Heart right ventricle (tissue), 16 donors: ENCODE results near the gene TLR1. TPM values are rescaled to one million over a fixed set of nuclear protein-coding genes. Genes with fewer than 3 reads are reported as not detected.
"Not testable (repeated sequence)": the region's sequence is repeated elsewhere in the genome, so short reads cannot be mapped to it uniquely, and the experiment has no call there.

Experiments
- ATAC-seq, 8 donors: fragments of 200-7000 bp; cut with Tn5 transposase; one replicate each; pipeline ENCODE4 v1.9.1; 2020; ENCODE audit warnings: mild to moderate bottlenecking in 8 of 8, moderate library complexity in 8 of 8, moderate number of reproducible peaks in 1 of 8
- DNase-seq, 2 donors: peaks; one replicate each; pipeline ENCODE4 v3.0.0-alpha.2; 2020
- H3K27ac ChIP-seq, 10 donors: fragments of 200-600 bp; sonication (generic) in 2 of 10; one replicate each; pipeline versions ENCODE4 v1.5.0 to v1.8.0; 2020 to 2022; ENCODE audit warnings: mild to moderate bottlenecking in 3 of 10
- H3K27me3 ChIP-seq, 7 donors: fragments of 200-600 bp; one replicate each; pipeline ENCODE4 v1.8.0; 2021 to 2022; ENCODE audit warnings: mild to moderate bottlenecking in 2 of 7
- H3K36me3 ChIP-seq, 9 donors: fragments of 200-600 bp; sonication (generic) in 1 of 9; one replicate each; pipeline versions ENCODE4 v1.5.0 to v1.8.0; 2020 to 2022; ENCODE audit warnings: mild to moderate bottlenecking in 2 of 9
- H3K4me1 ChIP-seq, 9 donors: fragments of 200-600 bp; sonication (generic) in 1 of 9; one replicate each; pipeline versions ENCODE4 v1.5.0 to v1.8.0; 2020 to 2022; ENCODE audit warnings: mild to moderate bottlenecking in 4 of 9
- H3K4me3 ChIP-seq, 10 donors: fragments of 200-600 bp; sonication (generic) in 2 of 10; one replicate each; pipeline versions ENCODE4 v1.5.0 to v1.8.0; 2020 to 2022; ENCODE audit warnings: mild to moderate bottlenecking in 7 of 10, moderate library complexity in 2 of 10
- H3K9me3 ChIP-seq, 11 donors: fragments of 200-600 bp in 10 of 11; sonication (generic) in 2 of 11; one replicate each; pipeline versions ENCODE4 v1.5.0 to v1.8.0; 2013 to 2022; ENCODE audit warnings: mild to moderate bottlenecking in 2 of 11, control low read depth in 1 of 11, moderate library complexity in 1 of 11
- WGBS, 2 donors: extraction: QIAGEN DNeasy Blood & Tissue Kit; methylation state at CpG; one replicate each; pipeline ENCODE4 v1.1.7; 2013; ENCODE audit warnings: inconsistent platforms in 1 of 2; 5-methylcytosine and 5-hydroxymethylcytosine counted together
- intact Hi-C, 10 donors: fragments of 100-400 bp; cut with DNase I; formaldehyde crosslinking; loops; one replicate each; pipeline versions ENCODE4 v1.11.1 to v1.14.2; 2022
- polyA plus RNA-seq, 2 donors: library from polyadenylated mRNA; stranded (reverse); fragments of 200-250 nt; gene quantifications; one replicate each; pipeline ENCODE4 v1.2.3, GENCODE V29; 2013
- total RNA-seq, 10 donors: library from RNA; stranded (reverse); fragmentation: NEBNext Ultra II Directional in 3 of 10; extraction: Animal tissue kit (Norgen Biotek cat#: 25700) in 3 of 10; gene quantifications; one replicate each; pipeline versions ENCODE4 v1.2.1 to v1.2.4, GENCODE V29; 2021 to 2023
- TF ChIP-seq, protein P1 (sequence below), 9 donors: fragments of 200-600 bp; sonication (generic) in 2 of 9; IDR thresholded peaks; one replicate each; pipeline versions ENCODE4 v1.5.0 to v1.8.0; 2021 to 2022; ENCODE audit warnings: antibody characterized with exemption in 9 of 9, mild to moderate bottlenecking in 5 of 9, moderate library complexity in 1 of 9
- donor health status: Arrhythmogenic right ventricular cardiomyopathy.
- donor health status: ischemic (EF 13 %, LVEDD 7.1; RV severe dilation, severe dysfunction).
- donor health status: healthy with polysubstance abuse.
- donor health status: DM: no; HTN: yes; CAD: no.
- donor health status: DM: no; HTN: no; CAD: no.
- donor health status: ischemic (EF 25% LVEDD 6.9; RV normal size, moderate dysfunction).
- donor health status: ischemic (EF 25% LVEDD 5.7; RV mildly dilated, moderate dysfunction).
- donor health status: healthy.
- donor health status: DM: yes; HTN: yes; CAD: no.
- donor health status: Ischemic cardiomyopathy.
- donor health status: ischemic (EF 35%, LVEDD 5.7; RV mildly dilated, moderate dysfunction).
- donor health status: nonischemic (EF 11% LVEDD 7.7; RV severe dilation, severe dysfunction).
- donor health status: DM: yes; HTN: yes; CAD: no.
- donor health status: PGD.
- donor health status: ischemic (EF 29% LVEDD 5.4; RV normal size, mild dysfunction).
- donor health status: nonischemic (EF 23%, LVEDD 6.1; RV moderate dilation, normal function).

TLR1 gene
- total and polyA plus RNA-seq, 12 donors = 0.49 to 14.0 (median 2.8) TPM

DNA sequence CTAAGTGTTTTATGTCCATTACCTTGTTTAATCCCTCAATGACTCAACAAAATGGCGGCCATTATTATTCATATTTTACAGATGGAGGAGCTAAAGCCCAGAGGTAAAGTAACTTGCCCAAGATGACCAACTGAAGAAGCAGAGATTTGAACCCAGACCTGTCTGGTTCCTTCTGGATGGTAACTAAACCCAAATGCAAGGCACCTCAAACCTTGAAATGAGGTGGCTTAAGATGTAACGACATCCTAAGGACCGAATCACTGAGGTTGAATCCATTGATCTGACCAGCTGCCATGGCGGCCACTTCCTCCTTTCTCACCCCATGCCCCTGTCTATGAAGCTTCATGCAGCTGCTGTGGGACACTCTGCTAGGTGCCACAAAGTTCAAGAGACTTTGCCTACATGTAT is 22.7 kb downstream of the TLR1 start:
- Histone ChIP-seq H3K27ac (no peak overlapping the region), H3K4me3 (no peak overlapping the region), H3K4me1 (peaks cover 0 to 28% (median 0%) of the 10 kb centered on the region in 9 donors), H3K9me3 (no peaks in the 10 kb centered on the region), H3K36me3 (no peaks in the 10 kb centered on the region), H3K27me3 (no peaks in the 10 kb centered on the region)
- TF ChIP-seq, protein P1, sequence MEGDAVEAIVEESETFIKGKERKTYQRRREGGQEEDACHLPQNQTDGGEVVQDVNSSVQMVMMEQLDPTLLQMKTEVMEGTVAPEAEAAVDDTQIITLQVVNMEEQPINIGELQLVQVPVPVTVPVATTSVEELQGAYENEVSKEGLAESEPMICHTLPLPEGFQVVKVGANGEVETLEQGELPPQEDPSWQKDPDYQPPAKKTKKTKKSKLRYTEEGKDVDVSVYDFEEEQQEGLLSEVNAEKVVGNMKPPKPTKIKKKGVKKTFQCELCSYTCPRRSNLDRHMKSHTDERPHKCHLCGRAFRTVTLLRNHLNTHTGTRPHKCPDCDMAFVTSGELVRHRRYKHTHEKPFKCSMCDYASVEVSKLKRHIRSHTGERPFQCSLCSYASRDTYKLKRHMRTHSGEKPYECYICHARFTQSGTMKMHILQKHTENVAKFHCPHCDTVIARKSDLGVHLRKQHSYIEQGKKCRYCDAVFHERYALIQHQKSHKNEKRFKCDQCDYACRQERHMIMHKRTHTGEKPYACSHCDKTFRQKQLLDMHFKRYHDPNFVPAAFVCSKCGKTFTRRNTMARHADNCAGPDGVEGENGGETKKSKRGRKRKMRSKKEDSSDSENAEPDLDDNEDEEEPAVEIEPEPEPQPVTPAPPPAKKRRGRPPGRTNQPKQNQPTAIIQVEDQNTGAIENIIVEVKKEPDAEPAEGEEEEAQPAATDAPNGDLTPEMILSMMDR (IDR thresholded peaks at IDR 0.05) = no peak
- ATAC-seq (no peak), DNase-seq (no peak)
- intact Hi-C loops = loop anchor here in 3 of 10 donors (2.0 to 10.0 kb wide), 3 partner anchors 23 to 717 kb away; no protein-coding TSS in a partner anchor
- 95% methylated on average over 4 of the region's 4 CpGs for WGBS, 2 donors

DNA sequence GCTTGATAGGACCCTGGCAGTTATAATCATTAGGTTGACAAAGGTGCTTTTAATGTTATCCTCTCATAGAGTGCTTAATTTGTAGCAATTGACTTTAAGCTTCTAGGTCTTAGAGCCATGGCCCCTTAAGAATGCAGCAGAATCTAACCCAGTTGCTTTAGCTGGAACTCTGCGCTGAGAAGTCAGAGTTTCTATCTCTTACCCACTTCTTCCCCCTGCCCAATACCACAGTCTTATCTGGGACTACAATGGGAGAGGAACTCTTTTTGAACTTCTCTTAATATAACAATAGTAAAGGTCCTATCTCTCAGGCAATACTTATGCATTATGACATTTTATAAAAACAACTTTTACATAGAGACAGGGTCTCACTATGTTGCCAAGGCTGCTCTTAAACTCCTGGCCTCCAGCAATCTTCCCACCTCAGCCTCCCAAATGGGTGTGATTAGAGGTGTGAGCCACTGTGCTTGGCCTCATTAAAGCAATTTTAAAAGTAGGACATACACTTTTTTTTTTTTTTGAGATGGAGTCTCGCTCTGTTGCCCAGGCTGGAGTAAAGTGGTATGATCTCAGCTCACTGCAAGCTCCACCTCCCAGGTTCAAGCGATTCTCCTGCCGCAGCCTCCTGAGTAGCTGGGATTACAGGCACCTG is 23.6 kb downstream of the TLR1 start:
- no peak overlapping the region for H3K4me3 ChIP-seq
- WGBS, 2 donors = 92 to 94% methylated on average over 4 of the region's 4 CpGs
- DNase-seq = no peak
- H3K27me3 ChIP-seq = no peaks in the 10 kb centered on the region
- TF ChIP-seq, protein P1 (IDR thresholded peaks at IDR 0.05) = no peak
- no peaks in the 10 kb centered on the region for H3K36me3 ChIP-seq
- peaks cover 0 to 20% (median 0%) of the 10 kb centered on the region in 9 donors for H3K4me1 ChIP-seq
- intact Hi-C loops = loop anchor here in 2 of 10 donors (5.0 to 10.0 kb wide), 2 partner anchors 604 to 716 kb away; no protein-coding TSS in a partner anchor
- H3K27ac ChIP-seq = no peak overlapping the region
- H3K9me3 ChIP-seq = no peaks in the 10 kb centered on the region
- ATAC-seq = no peak

DNA sequence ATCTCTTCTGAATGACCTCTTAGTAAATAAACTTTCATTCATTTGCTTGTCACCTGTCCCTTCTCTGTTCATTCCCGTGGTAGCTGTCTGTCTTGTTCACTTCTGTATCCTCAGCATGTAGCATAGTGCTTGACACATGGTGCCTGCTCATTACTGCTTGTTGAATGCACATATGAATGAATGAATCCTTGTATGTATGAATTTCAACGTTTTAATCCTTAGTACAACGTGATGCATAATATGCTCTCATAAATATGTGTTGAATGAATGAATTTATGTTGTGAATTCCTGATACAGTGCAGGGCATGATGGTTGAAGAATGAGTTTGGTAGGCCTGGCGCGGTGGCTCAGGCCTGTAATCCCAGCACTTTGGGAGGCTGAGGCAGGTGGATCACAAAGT is 24.8 kb downstream of the TLR1 start:
- H3K27ac ChIP-seq = no peak overlapping the region
- TF ChIP-seq, protein P1 (IDR thresholded peaks at IDR 0.05) = no peak
- DNase-seq (no peak), ATAC-seq (no peak)
- intact Hi-C loops = loop anchor here in 2 of 10 donors (5.0 to 10.0 kb wide), 2 partner anchors 602 to 715 kb away; no protein-coding TSS in a partner anchor
- H3K4me1 ChIP-seq = peaks cover 0 to 12% (median 0%) of the 10 kb centered on the region in 9 donors
- H3K27me3 ChIP-seq = no peaks in the 10 kb centered on the region
- no peaks in the 10 kb centered on the region for H3K36me3 ChIP-seq
- H3K9me3 ChIP-seq = peaks cover 0 to 3% (median 0%) of the 10 kb centered on the region in 11 donors
- 85% methylated on average over 5 of the region's 5 CpGs for WGBS, 2 donors
- H3K4me3 ChIP-seq = no peak overlapping the region

DNA sequence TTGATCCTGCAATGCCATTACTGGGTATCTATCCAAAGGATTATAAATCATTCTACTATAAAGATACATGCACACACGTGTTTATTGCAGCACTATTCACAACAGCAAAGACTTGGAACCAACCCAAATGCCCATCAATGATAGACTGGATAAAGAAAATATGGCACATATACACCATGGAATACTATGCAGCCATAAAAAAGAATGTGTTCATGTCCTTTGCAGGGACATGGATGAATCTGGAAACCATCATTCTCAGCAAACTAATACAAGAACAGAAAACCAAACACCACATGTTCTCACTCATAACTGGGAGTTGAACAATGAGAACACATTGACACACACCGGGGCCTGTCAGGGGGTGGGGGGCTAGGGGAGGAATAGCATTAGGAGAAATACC is 26.7 kb downstream of the TLR1 start:
- H3K9me3 ChIP-seq, intact Hi-C loops, H3K36me3 ChIP-seq, H3K27me3 ChIP-seq, DNase-seq, ATAC-seq, H3K27ac ChIP-seq, H3K4me3 ChIP-seq, H3K4me1 ChIP-seq: not testable (repeated sequence)
- WGBS, 2 donors = 87 to 90% methylated on average over 2 of the region's 2 CpGs

DNA sequence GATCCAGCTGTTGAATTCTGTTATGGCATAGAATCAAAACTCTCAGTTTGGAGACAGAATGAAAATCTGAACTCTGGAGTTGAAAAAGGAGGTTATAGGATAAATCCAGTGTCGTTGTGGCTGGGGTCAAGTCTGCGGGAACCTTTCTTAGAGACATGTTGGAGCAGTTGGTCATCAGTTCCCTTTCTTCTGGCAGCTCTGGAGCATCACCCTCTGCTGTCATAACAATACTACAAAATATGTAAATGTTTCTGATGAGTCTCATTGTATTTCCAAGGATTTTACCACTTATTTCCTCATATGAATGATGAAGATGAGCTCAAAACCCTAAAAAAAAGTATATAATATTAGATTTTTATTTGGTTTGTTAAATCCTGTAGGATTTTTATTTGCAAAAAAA is 29.3 kb downstream of the TLR1 start:
- WGBS, 2 donors = 80 to 94% methylated on average over 2 of the region's 2 CpGs
- Histone ChIP-seq H3K4me1 (no peaks in the 10 kb centered on the region), H3K9me3 (peaks cover 0 to 7% (median 0%) of the 10 kb centered on the region in 11 donors), H3K27ac (no peak overlapping the region), H3K36me3 (peaks cover 0 to 2% (median 0%) of the 10 kb centered on the region in 9 donors), H3K4me3 (no peak overlapping the region), H3K27me3 (no peaks in the 10 kb centered on the region)
- ATAC-seq (no peak), DNase-seq (no peak)
- TF ChIP-seq, protein P1 (IDR thresholded peaks at IDR 0.05) = no peak
- intact Hi-C loops = no loop called here
